MM.1S (cell line): ENCODE results near the gene OBP2B.

Experiments used
- EZH2 ChIP-seq: fragments of 300-600 bp; sonication (generic); optimal IDR thresholded peaks from 2 replicates; pipeline ENCODE3; 2017; ENCODE audit warnings: low read depth, mild to moderate bottlenecking, antibody characterized with exemption, low read length, mixed read lengths
- EZH2phosphoT487 ChIP-seq: fragments of 300-600 bp; sonication (generic); IDR thresholded peaks from 2 replicates; pipeline ENCODE4 v1.6.1; 2018; ENCODE audit warnings: antibody characterized with exemption, low read length
- TF ChIP-seq, protein P1 (sequence below): fragments of 300-600 bp; sonication (generic); IDR thresholded peaks from 2 replicates; pipeline ENCODE4 v1.5.1; 2016; ENCODE audit warnings: antibody characterized with exemption, low read length, mixed read lengths

DNA sequence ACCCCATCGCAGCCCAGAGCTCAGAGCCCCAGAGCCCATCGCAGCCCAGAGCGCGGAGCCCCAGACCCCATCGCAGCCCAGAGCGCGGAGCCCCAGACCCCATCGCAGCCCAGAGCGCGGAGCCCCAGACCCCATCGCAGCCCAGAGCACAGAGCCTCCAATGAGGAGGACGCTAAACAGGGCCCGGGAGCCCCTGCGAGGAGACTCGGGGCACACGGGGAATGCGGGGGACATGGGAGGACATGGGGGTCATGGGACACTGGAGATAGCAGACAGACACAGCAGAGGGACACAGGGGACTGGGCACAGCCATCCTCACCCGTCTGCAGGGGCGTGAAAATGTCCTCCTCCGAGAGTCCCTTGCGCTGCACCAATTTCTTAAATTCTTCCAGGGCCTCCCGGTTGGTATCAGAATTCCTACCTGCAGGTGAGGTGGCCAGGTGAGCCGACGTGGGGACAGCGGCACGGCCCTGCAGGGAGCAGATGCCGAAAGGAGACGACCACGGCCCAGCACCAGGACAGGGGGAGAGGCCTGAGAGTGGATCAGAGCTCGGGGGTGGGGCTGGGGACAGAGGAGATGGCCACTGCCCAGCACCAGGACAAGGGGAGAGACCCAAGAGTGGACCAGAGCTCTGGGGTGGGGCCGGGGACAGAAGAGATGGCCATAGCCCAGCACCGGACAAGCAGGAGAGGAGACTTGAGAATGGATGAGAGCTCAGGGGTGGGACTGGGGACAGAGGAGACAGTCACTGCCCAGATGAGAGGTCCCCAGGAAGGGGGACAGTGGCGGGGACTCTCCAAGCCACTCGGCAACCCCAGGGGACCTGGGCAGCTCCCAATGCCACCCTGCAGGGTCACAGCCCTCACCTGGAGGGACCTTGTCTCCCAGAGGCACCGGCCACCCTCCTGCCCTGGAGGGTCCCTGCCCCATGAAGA, 2.8 kb downstream of the OBP2B start:
- TF ChIP-seq, protein P1, sequence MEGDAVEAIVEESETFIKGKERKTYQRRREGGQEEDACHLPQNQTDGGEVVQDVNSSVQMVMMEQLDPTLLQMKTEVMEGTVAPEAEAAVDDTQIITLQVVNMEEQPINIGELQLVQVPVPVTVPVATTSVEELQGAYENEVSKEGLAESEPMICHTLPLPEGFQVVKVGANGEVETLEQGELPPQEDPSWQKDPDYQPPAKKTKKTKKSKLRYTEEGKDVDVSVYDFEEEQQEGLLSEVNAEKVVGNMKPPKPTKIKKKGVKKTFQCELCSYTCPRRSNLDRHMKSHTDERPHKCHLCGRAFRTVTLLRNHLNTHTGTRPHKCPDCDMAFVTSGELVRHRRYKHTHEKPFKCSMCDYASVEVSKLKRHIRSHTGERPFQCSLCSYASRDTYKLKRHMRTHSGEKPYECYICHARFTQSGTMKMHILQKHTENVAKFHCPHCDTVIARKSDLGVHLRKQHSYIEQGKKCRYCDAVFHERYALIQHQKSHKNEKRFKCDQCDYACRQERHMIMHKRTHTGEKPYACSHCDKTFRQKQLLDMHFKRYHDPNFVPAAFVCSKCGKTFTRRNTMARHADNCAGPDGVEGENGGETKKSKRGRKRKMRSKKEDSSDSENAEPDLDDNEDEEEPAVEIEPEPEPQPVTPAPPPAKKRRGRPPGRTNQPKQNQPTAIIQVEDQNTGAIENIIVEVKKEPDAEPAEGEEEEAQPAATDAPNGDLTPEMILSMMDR: no peak
- TF ChIP-seq EZH2 (no peak), EZH2phosphoT487 (no peak)
